Right cardiac atrium (tissue), 5 donors: ENCODE measurements around the gene SLC25A1. TPM values are rescaled to one million over a fixed set of nuclear protein-coding genes. Genes with fewer than 3 reads are reported as not detected.

ENCODE experiments used
- ATAC-seq, 2 donors: fragments of 200-7000 bp; cut with Tn5 transposase; one replicate each; pipeline versions ENCODE4 v1.8.0 to v1.9.1; 2020; ENCODE audit warnings: moderate library complexity in 2 of 2, mild to moderate bottlenecking in 1 of 2
- DNase-seq, 3 donors: peaks; one replicate each; pipeline ENCODE4 v3.0.0-alpha.2; 2020
- H3K27ac ChIP-seq: one replicate; pipeline ENCODE4 v1.5.1; 2013; ENCODE audit warnings: mild to moderate bottlenecking, low read length, control low read depth, moderate library complexity
- H3K27me3 ChIP-seq: one replicate; pipeline ENCODE4 v1.6.1; 2013; ENCODE audit not compliant: control insufficient read depth, insufficient read depth
- H3K4me1 ChIP-seq: one replicate; pipeline ENCODE4 v1.6.1; 2013; ENCODE audit warnings: low read length; ENCODE audit not compliant: control insufficient read depth, insufficient read depth
- H3K4me3 ChIP-seq: one replicate; pipeline ENCODE4 v1.5.1; 2013; ENCODE audit warnings: low read length, control low read depth
- H3K9me3 ChIP-seq: one replicate; pipeline ENCODE4 v1.6.1; 2013; ENCODE audit warnings: low read length; ENCODE audit not compliant: control insufficient read depth
- WGBS: extraction: QIAGEN DNeasy Blood & Tissue Kit; methylation state at CpG from one replicate; pipeline ENCODE4 v1.1.7; 2013; 5-methylcytosine and 5-hydroxymethylcytosine counted together
- intact Hi-C, 4 donors: fragments of 100-400 bp; cut with DNase I; formaldehyde crosslinking; loops; one replicate each; pipeline versions ENCODE4 v1.11.0 to v1.14.0; 2022 to 2023
- polyA plus RNA-seq: library from polyadenylated mRNA; stranded (reverse); fragments of 200-250 nt; gene quantifications from one replicate; pipeline ENCODE4 v1.2.3, GENCODE V29; 2013
- total RNA-seq, 4 donors: library from RNA; stranded (reverse); fragmentation: NEBNext Ultra II Directional; extraction: Animal tissue kit (Norgen Biotek cat#: 25700); gene quantifications; one replicate each; pipeline ENCODE4 v1.2.1, GENCODE V29; 2021
- donor health status: healthy with polysubstance abuse.
- donor health status: DM: no; HTN: yes; CAD: no.
- donor health status: DM: no; HTN: no; CAD: no.
- donor health status: DM: no; HTN: yes; CAD: no; lungs with severe emphysema.
- donor health status: DM: yes; HTN: yes; CAD: no.

The SLC25A1 gene
- total and polyA plus RNA-seq, 5 donors: 11.2 to 26.5 (median 19.0) TPM

DNA sequence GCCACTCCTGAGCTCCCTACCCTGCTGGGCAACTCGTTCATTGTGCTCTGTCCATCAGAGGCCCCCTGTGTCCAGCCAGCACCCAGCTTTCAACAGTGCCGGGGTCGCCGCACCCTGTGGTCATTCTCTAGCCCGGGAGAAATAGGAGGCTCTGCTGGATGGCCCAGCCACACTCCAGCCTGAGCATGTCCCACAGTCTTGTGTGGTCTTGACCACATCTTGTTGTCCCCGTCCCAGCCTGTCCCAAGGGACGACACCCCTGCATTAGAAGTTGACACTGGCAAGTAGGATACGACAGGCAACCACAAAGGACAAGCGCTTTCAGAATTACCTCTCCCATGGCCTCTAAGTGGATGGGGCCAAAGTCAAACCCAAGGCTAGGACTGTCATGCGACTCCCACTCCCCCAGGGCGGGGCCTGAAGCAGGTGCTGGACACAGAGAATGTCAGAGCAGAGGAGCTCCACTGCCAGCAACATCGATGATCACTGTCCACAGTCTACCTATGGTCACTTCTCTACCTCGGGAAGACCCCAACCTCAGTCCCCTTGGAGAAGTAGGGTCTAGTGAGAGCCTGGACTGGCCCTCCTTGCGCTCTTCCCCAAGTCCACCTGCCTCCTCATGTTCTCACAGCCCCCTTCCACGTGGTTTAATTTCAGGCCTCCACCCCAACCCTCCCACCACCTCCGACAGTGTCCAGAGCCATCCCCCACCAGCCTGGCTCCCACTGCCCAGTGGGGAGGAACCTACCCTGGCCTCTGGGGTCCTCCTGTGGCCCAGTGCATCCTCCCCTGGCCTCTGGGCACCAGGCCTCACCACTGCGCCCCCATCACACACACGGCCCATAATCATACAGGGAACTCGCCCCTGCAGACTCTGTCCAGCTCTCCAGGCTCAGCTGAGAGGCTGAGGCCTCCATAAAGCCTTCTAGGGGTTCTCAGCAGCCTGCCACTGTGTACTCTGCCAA is 51.9 kb downstream of the SLC25A1 start:
- WGBS: 88% methylated on average over 19 of the region's 19 CpGs
- ATAC-seq: no peak
- Histone ChIP-seq H3K27ac (no peak overlapping the region), H3K4me1 (no peaks in the 10 kb centered on the region), H3K4me3 (no peak overlapping the region), H3K9me3 (no peaks in the 10 kb centered on the region), H3K27me3 (no peaks in the 10 kb centered on the region)
- no peak for DNase-seq
- intact Hi-C loops: no loop called here

Other genes starting within 250 kb of the SLC25A1 start
- gene PRODH, start 242.4 kb downstream of the SLC25A1 start, total RNA-seq: 1 to 10 TPM in 3 of 4 donors, under 1 TPM in 1; 0.75 to 9.7 (median 3.7) TPM
- 2.8 TPM for gene PRODH, start 242.4 kb downstream of the SLC25A1 start, polyA plus RNA-seq
- gene DGCR2, start 56.3 kb downstream of the SLC25A1 start, total RNA-seq: 10 to 100 TPM; 28.9 to 38.8 (median 35.4) TPM
- gene DGCR2, start 56.3 kb downstream of the SLC25A1 start, polyA plus RNA-seq: 34.9 TPM
- gene TSSK2, start 47.4 kb downstream of the SLC25A1 start, total RNA-seq: not detected
- gene TSSK2, start 47.4 kb downstream of the SLC25A1 start, polyA plus RNA-seq: 0.09 TPM
- gene ESS2, start 34.1 kb downstream of the SLC25A1 start, total RNA-seq: 10 to 100 TPM in 3 of 4 donors, 1 to 10 TPM in 1; 9.3 to 11.1 (median 10.4) TPM
- gene ESS2, start 34.1 kb downstream of the SLC25A1 start, polyA plus RNA-seq: 11.2 TPM
- not detected for gene GSC2, start 28.4 kb downstream of the SLC25A1 start, total RNA-seq
- gene GSC2, start 28.4 kb downstream of the SLC25A1 start, polyA plus RNA-seq: not detected
- gene CLTCL1, start 113.0 kb upstream of the SLC25A1 start, total RNA-seq: 10 to 100 TPM; 16.6 to 26.7 (median 21.7) TPM
- 19.7 TPM for gene CLTCL1, start 113.0 kb upstream of the SLC25A1 start, polyA plus RNA-seq